IPS DF 4.7 (cell line): ENCODE measurements around the gene FHIT.

Source experiments
- DNase-seq: peaks from one replicate; pipeline ENCODE4 v3.0.0-alpha.2; 2013; ENCODE audit warnings: low spot score; ENCODE audit errors: extremely low read depth

Gene FHIT

DNA sequence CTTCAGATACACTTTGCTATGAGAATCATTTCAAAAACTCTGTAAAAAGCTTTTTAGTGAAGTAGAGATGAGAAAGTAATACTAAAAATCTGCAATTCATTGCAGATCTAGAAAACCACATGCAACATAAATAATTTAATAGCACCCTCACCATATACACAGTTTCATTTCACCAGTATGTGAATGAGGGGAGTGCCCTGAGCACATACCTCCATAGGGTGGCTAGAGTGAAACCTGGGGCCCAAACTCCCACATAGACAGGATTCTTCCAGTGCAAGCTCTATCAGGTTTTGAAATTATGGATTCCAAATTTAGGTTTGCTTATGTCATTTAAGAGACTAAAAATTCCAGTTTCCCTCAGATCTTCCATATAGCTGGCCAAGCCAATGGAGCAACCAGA lies 1228.1 kb downstream of the FHIT start:
- DNase-seq, result no peak

DNA sequence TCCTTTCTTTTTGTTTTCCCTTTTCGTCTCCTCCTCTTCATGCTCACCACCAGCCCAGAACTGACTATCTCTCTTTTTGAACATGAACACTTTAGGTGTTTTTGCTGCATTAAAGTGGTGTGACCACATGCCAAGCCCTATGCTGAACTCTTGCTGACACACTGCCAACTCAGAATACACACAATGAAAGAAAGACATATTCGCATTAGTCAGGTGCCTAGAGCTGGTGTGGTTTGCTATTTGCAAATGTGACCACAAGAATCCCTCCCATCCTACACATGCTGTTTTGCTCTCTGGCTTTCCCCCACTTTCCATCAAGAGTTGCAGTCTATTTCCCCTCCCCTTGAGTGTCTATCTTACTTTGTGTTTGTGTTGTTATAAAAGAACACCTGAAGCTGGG lies 1233.6 kb downstream of the FHIT start:
- no peak for DNase-seq

DNA sequence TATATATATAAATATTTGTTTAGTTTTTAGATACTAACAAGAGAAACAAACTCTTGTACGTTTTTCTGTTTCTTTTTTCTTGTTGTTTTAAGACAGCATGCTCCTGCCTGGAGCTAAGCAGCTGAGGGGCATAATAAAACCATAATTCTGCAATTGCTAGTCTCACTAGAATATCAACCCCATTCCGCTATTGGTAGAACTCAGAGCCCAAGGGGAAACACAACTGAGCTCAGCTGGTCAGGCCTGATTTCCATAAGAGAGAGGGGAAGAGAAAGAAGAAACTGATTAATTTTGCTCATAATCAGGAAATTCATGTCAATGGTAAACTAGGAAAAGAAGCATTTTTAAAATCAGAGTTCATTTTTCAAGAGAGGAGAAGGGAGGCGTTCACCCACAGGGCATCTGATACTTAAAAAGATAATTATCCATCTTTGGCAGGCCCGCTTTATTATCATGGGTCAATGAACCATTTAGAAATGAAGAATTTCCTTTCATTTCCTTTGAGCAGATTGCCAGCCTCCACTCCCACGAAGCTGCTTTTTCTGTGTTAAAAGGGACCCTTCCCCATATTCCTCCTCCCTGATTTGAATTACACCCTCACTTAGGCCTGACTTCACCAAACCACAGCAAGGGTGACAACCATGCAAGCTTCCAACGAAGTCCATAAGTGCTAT lies 1236.1 kb downstream of the FHIT start:
- no peak for DNase-seq

DNA sequence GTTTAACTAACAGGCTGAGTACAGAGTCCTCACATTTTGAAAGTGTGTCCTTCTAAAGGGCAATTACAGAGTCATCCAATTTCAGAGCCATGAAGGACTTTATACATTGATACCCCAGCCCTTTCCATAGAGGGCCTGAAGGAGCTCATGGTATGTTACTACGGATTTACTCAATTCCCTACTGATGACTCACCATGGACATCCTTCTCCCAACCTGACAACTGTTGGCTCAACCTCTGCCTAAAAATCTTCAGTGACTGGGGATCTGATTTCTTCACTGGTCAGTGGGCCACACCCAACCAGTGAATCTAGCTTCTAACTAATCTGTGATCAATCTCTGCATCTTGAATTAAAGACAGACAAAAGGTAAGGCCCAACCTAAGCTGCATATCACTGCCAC lies 1238.0 kb downstream of the FHIT start:
- no peak for DNase-seq

DNA sequence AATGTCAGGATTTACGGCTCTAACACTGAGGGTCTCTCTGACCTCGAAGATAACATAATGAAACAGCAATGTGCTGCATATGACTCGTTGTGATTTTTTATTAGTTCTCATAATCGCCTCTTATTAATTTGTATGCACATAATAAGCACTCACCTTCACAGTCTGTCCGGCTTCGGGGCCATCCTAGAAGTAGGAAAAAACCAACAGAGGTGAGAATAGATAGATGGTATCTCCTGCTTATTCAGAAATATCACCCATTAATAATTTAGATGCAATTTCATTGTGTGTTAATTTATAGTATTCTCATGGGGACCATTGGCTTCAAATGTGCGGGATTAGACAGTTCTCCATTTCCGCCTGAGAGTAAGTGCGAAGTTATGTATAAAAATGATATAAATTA lies 1240.0 kb downstream of the FHIT start:
- DNase-seq, result no peak

DNA sequence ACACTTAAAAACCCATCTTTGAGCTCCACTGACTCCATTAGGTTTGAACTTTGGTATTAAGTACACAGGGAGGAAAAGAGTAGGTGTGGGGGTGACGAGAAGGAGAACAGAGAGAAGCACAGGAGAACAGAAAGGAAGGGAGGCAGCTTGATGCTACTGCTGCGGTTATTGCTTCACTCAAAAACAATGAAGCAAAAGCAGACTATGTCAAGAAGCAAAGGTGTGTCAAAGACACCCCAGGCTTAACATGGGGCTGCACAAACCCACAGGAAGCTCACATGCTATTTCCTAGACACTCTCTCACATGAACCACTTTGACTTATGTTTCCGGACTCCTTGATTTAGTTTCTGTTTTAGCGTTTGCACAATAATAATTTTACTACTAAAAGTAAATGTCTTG lies 1240.5 kb downstream of the FHIT start:
- DNase-seq, result no peak

DNA sequence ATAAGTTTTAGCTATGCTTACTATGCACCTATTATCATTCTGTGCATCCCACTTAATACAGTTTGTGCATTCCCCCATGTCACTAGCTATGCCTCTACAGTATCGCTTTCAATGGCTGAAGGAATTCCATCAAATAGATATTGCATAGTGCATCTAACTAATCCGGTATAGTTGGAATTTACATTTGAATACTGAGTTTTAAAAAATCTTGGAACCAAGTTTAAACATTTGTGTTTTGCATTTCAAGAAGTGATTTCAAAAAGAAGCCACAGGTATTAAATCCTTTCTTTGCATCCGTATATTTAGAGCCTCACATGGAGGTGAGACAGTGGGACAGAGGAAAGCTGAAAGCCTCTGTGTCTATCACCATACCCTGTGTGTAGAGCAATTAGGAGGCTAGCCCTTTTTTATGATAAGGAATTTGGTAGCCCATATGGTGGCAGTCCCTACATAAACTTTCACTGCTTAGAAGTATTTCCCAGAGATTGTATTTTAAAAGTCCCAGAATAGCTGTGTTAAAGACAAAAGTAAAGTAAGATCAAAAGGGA lies 1241.2 kb downstream of the FHIT start:
- no peak for DNase-seq

DNA sequence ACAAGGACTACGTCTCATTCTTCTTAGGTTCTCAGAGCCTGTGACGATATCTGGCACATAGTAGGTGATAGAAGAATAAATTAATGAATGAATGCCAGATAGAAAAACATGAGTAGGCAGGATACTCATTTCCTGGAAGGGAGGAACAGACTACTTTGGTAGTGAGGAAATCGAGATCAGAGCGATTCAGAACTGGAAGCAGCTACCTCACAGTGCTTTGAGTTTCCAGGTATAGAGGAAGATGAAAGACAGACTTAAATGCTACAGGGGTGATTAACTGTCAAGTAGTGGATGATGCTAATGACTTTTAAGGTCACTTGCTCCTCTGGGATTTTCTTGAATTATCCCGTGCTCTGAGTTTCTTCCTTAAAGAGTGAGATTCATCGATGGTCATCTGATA lies 1249.9 kb downstream of the FHIT start:
- no peak for DNase-seq

DNA sequence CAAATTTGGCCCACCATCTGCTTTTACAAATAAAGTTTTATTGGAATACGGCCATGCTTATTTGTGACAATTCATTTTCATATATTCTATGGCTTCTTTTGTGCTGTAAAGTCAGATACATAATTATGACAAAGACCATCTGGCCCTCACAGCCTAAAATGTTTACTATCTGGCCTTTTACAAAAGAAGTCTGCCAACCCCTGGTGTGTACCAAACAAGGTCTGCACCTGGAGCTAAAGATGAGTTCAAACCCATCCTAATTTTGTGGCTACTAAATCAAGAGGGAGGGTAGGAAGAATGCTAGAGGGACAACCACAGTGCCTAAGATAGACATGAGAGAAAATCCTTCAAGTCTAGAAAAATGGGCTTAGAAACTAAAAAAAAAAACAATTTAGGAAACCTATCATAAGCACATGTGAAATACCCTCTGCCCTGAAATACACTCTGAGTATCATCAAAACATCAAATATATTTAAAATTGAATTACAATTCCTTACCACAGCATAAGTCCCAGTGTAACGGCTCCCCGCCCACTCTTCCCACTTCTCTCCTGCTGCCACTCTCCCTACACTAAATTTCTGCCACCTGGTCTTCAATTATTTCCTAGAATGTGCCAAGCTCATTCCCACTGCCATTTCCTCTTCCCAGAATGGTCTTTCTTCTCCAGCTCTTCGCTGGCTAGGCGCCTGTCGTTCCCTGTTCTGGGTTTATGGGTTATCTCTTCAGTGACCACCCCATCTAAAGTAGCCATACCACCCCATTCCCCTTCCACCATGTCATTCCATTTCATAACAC lies 1250.7 kb downstream of the FHIT start:
- no peak for DNase-seq

DNA sequence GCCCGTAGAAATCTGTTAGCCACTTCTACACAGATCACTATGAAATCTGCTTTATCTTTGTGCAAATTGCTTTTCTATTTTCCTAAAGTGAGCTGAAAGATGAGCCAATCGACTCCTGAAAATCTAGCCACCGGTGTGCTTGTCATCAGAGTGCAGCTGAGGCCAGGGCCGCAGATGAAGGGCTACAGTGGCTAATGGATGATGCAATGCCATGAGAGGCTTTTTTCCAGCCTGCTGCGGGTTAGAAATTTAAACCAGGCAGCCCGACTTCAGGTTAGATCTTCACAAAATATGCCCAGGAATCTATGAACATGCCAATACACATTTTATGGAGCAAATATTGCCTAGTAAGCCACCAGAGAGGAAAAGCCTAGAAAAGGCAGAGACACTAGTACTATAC lies 1253.2 kb downstream of the FHIT start:
- no peak for DNase-seq

DNA sequence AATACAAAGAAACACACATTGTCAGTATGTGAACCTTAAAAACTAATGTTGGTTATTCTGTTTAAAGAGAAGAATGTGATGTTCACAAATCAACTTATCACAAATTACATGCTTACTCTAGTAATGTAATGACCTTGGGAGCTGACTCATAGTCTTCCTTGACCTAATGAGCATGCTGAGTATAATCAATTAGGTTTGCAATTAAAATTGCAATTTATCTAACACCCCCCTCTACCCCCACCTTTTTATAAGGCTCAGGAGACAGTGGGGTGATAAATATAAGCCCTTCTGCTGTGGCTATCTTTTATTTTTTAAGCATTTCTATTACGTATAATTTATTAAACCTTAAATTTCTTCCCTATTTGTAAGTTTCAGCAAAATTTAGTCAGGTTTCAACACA lies 1253.7 kb downstream of the FHIT start:
- no peak for DNase-seq

DNA sequence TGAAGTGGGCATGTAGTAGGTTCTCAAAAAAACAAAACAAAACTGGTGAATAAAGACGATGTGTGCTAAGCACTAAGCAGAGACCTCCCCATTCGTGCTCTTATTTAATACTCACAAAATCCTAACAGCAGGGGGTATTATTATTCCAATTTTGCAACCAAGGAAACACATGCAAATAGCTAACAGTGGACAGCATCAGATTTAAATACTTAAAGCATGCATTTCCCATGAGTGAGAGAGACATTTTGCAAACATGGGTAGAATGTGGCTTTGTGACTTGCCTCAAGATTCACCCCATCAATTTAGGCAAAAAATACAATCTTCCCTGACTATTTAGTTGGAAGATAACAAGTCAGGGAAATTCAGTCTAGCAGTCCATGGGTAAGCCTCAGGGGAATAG lies 1255.2 kb downstream of the FHIT start:
- no peak for DNase-seq

DNA sequence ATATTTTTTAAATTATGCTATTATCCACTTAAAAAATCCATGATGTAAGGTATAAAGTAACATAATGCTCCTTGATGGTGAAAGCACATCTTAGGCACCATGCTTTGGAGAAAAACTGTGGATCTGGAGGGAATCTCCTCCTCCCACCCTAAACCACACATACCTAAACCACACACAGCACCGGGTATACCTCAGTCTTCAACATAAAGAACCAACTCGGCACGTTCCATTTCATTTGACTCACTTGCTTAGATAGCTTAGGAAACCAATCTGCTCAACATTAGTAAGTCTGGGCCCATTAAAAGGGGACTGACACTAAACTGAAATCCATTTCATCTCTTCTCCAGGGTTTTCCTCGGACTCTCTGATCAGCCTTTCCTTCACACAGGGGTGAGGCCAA lies 1255.7 kb downstream of the FHIT start:
- DNase-seq, result no peak

DNA sequence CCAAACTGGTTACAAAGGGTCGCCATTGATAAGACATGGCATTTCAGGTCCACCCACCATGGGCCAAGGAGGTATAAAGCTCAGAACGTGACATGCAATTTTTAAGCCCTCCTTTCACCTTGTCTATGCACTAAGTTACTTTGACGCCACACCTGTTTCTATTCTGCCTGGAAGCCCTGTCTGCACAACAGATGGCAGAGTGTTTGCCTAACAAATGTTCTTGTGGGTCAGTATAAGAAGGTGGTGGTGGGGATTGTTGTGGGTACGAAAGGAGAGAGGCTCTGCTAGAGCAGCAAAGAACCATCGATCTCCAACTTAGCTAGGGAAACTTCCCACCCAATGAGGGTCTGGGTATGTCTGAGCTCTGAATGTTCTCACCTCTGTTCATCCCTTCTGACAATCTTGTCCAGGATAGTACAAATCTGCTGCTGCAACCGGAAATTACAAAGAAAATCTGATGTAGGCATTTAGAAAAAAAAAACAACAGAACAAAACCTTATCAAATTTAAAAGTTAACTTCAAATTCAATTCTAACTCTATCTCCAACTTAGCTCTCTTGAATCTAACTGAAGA lies 1256.4 kb downstream of the FHIT start:
- no peak for DNase-seq

DNA sequence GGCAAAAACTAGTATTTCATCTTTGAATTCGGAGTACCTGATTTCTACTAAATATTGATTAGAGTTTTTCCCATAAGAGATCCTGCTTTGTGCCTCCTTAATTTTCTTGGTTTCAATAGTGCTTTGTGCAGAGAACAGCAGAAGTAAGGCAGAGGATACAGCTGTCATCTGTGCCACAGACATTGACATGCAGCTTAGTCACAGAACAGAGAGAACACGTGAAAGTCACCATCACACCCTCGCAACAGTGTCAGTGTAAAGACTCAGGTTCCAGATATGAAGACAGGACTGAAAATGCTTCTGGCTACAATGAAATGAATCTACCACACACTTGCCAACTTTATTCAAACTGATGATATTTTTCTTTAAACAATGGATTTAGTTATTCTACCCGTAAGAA lies 1258.7 kb downstream of the FHIT start:
- no peak for DNase-seq

DNA sequence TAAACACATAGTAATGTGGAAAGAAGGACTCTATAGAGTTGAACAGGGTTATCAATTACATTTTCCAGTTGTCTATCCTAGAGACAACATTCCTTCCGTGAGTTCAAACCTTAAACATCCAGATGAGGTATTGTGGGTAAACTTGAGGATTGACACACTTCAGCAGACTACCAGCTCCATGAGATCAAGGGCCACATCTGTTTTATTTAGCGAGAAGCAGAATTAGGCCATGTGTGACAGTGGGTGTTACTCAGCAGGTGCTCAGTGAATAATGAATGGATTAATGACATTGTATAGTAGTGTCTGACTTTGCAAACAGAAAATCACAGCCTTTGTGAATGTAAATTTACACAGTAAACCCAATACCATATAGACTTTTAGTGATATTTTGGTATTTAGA lies 1260.3 kb downstream of the FHIT start:
- no peak for DNase-seq

DNA sequence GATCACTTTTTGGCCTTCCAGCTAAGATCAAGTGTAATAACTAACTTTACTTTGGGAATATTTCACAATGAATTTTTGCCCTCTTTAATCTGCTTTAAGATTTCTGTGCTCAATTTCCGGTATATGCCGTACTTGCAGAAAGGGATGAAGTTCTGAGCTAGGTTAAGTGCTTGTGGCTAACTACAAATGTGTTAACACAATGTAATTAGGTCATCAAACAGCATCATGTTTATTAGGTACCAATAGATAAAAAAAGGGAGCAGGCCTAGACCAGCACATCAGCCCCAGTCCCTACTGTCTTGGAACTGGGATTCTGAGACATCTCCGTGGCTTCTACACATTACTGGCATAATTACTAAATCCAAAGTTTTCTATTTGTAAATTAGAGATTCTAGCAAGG lies 1268.7 kb downstream of the FHIT start:
- no peak for DNase-seq

DNA sequence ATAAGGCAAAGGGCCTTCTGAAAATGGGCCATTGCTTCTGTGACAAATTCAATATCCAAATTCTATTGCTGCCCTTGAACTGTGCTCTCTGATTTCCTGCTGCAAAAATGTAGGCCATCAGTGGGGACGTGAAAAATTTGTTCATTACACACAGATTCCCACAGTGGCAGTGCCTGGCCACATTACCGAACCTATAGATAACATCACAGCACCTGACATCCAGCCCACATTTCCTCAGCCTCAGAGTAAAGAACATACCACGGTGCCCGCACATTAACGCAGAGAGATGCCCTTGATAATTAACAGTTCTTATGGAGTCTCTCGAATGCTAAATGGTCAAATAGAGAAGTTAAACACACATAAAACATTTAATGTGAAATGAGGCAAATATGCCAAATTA lies 1269.9 kb downstream of the FHIT start:
- DNase-seq, result no peak

DNA sequence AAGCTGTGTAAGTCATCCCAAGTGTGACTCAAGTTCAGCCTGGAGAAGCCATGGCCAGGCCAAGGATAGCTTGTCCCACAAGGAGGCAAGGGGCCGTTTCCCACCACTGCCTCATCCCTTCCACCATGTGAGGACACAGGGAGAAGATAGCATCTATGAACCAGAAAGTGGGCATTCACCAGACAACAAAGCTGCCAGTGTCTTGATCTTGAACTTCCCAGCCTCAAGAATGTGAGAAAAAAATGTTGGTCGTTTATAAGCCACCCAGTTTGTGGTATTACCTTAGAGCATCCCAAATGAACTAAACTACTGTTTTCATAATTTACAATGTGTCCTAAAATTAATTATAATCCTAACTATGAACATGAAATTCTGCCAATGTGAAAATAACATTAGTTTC lies 1270.7 kb downstream of the FHIT start:
- no peak for DNase-seq

DNA sequence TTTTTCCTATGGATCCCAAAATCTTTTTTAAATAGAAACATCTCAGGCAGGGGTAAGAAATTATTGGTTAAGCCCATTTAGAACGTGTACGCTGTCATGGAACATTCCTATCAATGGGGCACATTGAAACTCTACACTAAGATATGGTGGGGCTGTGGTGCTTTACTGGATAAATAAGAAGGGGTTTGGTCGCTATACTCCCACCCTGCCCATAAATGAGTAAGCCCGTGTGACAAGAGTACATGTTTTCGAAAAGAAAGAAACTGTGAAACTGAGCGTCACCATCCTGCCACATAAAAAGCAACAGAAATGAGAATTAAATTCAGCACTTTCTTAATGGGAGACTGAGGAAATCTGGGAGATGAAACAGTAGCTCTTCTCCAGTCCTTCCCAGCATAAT lies 1271.7 kb downstream of the FHIT start:
- DNase-seq, result no peak

DNA sequence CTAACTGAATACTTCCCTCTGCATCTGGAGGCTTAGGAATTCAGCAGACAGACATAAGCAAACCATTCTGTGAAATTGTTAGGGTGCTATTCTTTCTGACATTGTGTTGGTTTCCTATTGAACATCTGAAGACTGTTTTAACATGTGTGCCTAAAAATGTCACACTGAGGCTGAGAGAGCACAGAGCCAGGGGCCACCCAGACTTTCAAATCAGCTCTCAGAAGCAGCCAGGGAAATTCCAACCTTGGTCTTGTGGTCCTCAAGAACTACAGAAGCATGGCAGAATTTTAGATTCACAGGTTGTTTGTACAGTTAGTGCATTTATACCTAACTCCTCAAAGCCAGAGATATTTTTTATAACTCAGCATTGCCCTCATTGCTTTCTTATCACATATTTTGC lies 1272.3 kb downstream of the FHIT start:
- DNase-seq, result no peak

DNA sequence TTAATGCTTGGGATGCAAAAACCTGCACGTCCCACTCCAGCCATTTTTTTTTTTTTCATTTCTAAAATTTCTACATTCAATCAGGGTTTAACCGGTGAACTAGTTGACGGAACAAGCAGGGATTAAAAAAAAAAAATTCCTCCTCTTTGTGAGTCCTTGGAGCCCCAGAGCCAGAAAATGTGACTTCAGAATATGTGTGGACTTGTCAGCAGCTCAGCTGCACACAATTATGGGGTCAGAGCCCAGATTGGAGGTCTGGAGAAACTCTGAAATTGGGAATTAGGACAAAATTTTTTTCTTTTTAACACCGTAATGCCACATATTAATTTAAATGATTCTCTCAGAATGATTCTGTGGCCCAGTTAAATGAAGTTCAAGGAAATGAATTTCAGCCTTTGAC lies 1280.5 kb downstream of the FHIT start:
- DNase-seq, result no peak

DNA sequence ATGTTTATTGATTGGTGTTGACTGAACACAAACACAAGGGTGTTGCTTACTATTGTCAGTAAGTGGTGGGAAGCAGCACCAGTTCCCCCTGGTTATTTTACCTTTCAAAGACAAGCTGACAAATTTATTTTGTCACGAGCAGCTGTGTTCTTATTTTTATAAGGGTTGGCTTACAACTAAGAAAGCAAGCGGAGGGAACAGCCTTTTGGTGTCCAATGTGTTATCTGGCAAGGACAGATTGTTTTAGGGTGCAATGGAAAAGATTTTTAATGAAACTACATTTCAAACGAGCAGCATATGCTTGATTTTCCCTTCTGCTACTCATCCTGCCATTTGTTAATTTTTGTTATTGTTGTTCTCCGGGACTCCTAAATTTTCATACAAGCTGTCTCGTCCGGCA lies 1280.9 kb downstream of the FHIT start:
- no peak for DNase-seq
